AG04450 (cell line): ENCODE results near the gene SLC22A4. TPM values are rescaled to one million over a fixed set of nuclear protein-coding genes. Genes with fewer than 3 reads are reported as not detected.

Source experiments
- CTCF ChIA-PET: fragments of 300-600, 350-600 bp; formaldehyde crosslinking; extraction: SDS; loops from one replicate; lab custom pipeline; 2022; ENCODE audit warnings: antibody characterized with exemption, inconsistent platforms; lab: Charles Lee
- POLR2A ChIA-PET: fragments of 350-600 bp; formaldehyde crosslinking; extraction: SDS; loops from one replicate; lab custom pipeline; 2021; ENCODE audit warnings: antibody characterized with exemption, inconsistent platforms; lab: Yijun Ruan, JAX
- DNase-seq: peaks from one replicate; pipeline ENCODE4 v3.0.0-alpha.2; 2011; ENCODE audit warnings: low read depth, low spot score
- H3K27ac ChIP-seq: one replicate; pipeline ENCODE4 v1.5.1; 2012; ENCODE audit warnings: low read depth, low read length, control low read depth
- H3K27me3 ChIP-seq: one replicate; pipeline ENCODE4 v1.6.0; 2012; ENCODE audit warnings: low read length; ENCODE audit not compliant: control insufficient read depth, insufficient read depth
- H3K4me3 ChIP-seq: 2 replicates; pipeline ENCODE4 v1.5.1; 2011; ENCODE audit warnings: mild to moderate bottlenecking, low read depth, low read length, control low read depth
- H3K9me3 ChIP-seq: 2 replicates; pipeline ENCODE4 v1.5.1; 2012; ENCODE audit warnings: low read length; ENCODE audit not compliant: control insufficient read depth, insufficient read depth
- polyA plus RNA-seq: library from polyadenylated mRNA; depleted of rRNA; stranded (reverse); fragments of >200 nt; gene quantifications from 2 replicates; pipeline ENCODE4 v1.2.3, GENCODE V29; 2011
- TF ChIP-seq, protein P1 (sequence below): IDR thresholded peaks from 2 replicates; pipeline ENCODE4 v1.5.1; 2011; ENCODE audit warnings: low read depth, low read length, control low read depth, inconsistent platforms

The SLC22A4 gene
- polyA plus RNA-seq, 1 experiment, result 3.1 TPM

DNA sequence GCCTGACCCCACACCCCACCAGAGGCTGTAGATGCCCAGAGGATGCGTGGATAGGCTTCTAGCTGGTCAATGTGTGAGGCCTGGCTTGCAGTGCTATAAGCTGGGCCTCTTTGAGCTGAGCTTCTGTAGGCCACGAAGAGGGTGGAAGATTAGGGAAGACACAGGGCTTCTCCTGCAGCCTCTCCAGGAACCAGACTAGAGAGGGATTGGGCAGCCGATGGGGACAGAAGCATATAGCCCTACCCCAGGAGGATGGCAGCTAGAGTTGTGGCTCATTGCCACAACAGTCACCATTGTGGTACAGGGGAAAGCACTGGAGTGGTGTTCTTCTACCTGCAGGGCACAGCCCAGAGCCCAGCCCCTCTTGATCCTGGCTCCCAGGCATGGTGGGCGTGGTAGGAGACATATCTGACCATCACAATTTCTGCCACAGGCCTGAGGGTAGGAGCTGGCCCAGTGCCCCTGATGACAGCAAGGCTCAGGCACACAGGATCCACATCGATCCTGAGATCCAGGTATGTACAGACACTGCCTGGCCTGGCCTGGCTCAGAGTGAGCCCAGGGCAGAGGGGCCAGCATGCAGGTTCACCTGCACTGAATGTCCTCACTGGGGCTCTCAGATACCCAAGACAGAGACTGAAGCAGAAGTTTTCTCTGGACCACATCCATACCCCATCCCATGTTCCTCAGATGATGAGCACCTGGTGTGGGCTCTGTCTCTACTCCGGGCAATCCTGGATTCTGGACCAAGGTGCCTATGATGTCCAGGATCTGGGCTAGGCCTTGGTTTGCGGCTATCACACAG lies 28.0 kb upstream of the SLC22A4 start:
- Histone ChIP-seq H3K9me3 (no peaks in the 10 kb centered on the region; the same call in 1 of the 2 replicates), H3K27me3 (no peaks in the 10 kb centered on the region), H3K27ac (peak overlapping the region; percentile 69), H3K4me3 (no peak overlapping the region)
- TF ChIP-seq, protein P1, sequence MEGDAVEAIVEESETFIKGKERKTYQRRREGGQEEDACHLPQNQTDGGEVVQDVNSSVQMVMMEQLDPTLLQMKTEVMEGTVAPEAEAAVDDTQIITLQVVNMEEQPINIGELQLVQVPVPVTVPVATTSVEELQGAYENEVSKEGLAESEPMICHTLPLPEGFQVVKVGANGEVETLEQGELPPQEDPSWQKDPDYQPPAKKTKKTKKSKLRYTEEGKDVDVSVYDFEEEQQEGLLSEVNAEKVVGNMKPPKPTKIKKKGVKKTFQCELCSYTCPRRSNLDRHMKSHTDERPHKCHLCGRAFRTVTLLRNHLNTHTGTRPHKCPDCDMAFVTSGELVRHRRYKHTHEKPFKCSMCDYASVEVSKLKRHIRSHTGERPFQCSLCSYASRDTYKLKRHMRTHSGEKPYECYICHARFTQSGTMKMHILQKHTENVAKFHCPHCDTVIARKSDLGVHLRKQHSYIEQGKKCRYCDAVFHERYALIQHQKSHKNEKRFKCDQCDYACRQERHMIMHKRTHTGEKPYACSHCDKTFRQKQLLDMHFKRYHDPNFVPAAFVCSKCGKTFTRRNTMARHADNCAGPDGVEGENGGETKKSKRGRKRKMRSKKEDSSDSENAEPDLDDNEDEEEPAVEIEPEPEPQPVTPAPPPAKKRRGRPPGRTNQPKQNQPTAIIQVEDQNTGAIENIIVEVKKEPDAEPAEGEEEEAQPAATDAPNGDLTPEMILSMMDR, result no peak
- CTCF ChIA-PET, result interaction anchor here (2.7 kb wide), 1 partner anchor 28 kb away, joined by 17 read pairs; no protein-coding TSS in a partner anchor
- POLR2A ChIA-PET, result interaction anchor here (0.8 kb wide), 1 partner anchor 21 kb away, joined by 3 read pairs; no protein-coding TSS in a partner anchor
- no peak for DNase-seq

GRCh38 chr5:132266836-132267160 lies 27.4 kb upstream of the SLC22A4 start:
- Histone ChIP-seq H3K4me3 (no peak overlapping the region), H3K27me3 (no peaks in the 10 kb centered on the region), H3K9me3 (no peaks in the 10 kb centered on the region; the same call in 1 of the 2 replicates), H3K27ac (no peak overlapping the region)
- no peak for DNase-seq
- CTCF ChIA-PET, result no interaction called here
- POLR2A ChIA-PET, result no interaction called here
- TF ChIP-seq, protein P1, result no peak

GRCh38 chr5:132267166-132267739 lies 26.9 kb upstream of the SLC22A4 start:
- no peaks in the 10 kb centered on the region for H3K27me3 ChIP-seq
- ChIA-PET POLR2A (no interaction called here), CTCF (interaction anchor here (1.3 to 1.6 kb wide), 2 partner anchors 15 to 29 kb away, joined by 3 read pairs; no protein-coding TSS in a partner anchor)
- H3K27ac ChIP-seq, result peak overlapping the region; percentile 31
- TF ChIP-seq, protein P1, result no peak
- no peak for DNase-seq
- H3K9me3 ChIP-seq, result no peaks in the 10 kb centered on the region; the same call in 1 of the 2 replicates
- H3K4me3 ChIP-seq, result no peak overlapping the region

DNA sequence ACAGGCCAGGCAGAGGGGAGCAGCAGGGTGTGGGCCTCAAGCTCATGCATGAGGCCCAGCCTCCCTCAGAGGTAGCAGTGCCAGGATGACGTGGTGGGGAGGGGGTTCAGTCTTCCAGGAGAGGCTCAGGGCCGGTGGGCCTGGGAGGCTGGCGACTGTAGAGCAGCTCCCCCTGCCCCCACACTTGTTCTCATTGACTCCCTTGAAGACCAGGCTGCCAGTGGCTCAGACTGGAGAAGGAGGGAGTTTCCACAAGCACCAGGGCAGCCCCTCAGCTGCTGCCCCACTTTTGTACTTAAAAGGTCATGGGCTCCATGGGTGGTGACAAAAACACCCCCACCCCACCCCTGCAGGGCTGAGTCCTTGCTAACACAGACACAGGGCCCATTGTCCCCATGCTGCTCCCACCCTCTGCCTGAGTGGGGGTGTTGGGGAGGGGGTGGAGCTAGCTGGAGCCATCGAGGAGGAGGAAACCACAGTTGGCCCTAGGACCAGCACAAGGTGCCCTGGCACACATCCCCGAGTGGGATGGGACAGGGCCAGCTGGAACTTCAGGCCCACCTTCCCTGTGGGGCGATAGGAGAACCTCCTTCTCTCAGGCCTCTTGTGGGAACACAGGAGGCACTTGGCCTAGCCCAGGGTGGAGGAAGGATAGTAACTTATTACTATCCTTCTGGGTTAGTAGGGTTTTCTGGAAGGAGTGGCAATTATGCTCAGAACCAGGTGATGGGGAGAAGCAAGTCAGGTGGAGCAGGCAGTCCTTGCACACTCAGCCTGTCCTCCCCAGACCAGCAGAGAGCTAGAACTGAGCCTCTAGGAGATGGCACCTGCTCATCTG lies 26.0 kb upstream of the SLC22A4 start:
- H3K4me3 ChIP-seq, result no peak overlapping the region
- ChIA-PET POLR2A (interaction anchor here (1.5 kb wide), 1 partner anchor 12 kb away, joined by 4 read pairs; no protein-coding TSS in a partner anchor), CTCF (interaction anchor here (1.3 to 1.6 kb wide), 3 partner anchors 14 to 78 kb away, joined by 3 to 5 read pairs (median 3); no protein-coding TSS in a partner anchor)
- TF ChIP-seq, protein P1, result no peak
- H3K27ac ChIP-seq, result peak overlapping the region; percentile 84
- H3K27me3 ChIP-seq, result no peaks in the 10 kb centered on the region
- H3K9me3 ChIP-seq, result no peaks in the 10 kb centered on the region; the same call in 1 of the 2 replicates
- DNase-seq, result no peak
